ENCODE measurements around the gene STX7.

DNA sequence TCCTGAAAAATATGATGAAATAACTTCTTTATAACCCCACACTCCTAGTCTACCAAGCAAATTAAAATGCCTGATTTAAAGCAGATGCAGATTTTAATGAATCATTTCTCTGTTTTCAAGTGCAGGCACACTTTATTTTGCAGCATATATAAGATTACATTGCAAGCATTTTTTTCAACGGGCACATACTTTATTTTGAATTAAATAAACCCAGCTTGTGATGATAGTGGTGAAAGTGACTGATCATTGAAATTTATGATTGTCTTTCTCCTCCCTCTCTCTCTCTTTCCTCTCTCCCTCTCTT lies 99.5 kb downstream of the STX7 start:
- TF ChIP-seq, protein P1, sequence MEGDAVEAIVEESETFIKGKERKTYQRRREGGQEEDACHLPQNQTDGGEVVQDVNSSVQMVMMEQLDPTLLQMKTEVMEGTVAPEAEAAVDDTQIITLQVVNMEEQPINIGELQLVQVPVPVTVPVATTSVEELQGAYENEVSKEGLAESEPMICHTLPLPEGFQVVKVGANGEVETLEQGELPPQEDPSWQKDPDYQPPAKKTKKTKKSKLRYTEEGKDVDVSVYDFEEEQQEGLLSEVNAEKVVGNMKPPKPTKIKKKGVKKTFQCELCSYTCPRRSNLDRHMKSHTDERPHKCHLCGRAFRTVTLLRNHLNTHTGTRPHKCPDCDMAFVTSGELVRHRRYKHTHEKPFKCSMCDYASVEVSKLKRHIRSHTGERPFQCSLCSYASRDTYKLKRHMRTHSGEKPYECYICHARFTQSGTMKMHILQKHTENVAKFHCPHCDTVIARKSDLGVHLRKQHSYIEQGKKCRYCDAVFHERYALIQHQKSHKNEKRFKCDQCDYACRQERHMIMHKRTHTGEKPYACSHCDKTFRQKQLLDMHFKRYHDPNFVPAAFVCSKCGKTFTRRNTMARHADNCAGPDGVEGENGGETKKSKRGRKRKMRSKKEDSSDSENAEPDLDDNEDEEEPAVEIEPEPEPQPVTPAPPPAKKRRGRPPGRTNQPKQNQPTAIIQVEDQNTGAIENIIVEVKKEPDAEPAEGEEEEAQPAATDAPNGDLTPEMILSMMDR (IDR thresholded peaks at IDR 0.05; ENCODE audit: low read depth, low read length) = no peak
- no peak for TF ChIP-seq EZH2phosphoT487 (IDR thresholded peaks at IDR 0.05; ENCODE audit: low read depth)
